AG10803 (cell line): ENCODE data around the gene DYNLT2.

Source experiments
- DNase-seq: peaks from one replicate; pipeline ENCODE4 v3.0.0; 2010; ENCODE audit warnings: low read depth
- H3K4me3 ChIP-seq: 2 replicates; pipeline ENCODE4 v1.5.1; 2011; ENCODE audit warnings: mild to moderate bottlenecking, low read length, control low read depth
- TF ChIP-seq, protein P1 (sequence below): conservative IDR thresholded peaks from 2 replicates; pipeline ENCODE4 v1.5.1; 2011; ENCODE audit warnings: mild to moderate bottlenecking, low read length, control low read depth, inconsistent platforms

Gene DYNLT2

DNA sequence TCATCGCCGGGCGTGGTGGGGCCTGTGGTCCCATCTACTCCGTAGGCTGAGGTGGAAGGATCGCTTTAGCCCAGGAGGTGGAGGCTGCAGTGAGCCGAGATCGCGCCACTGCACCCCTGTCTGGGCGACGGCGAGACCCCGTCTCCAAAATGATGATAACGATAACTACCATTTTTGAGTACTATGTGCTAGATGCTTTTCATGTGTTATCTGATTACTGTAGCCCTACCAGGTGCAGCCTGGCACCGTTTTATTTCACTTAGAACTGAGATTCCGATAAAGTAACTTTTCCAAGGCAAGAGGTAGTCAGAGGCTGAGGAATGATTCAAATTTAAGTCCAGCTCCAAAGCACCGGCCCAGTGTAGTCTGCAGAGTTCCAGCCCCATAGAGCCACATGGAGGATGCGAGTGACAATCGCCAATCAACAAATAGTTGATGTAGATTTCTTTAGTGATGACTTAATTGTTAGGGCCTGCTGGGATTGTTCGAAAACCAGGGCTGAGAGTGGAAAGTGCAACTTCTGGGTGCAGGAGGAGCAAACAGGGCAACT lies 777 bp upstream of the DYNLT2 start:
- TF ChIP-seq, protein P1, sequence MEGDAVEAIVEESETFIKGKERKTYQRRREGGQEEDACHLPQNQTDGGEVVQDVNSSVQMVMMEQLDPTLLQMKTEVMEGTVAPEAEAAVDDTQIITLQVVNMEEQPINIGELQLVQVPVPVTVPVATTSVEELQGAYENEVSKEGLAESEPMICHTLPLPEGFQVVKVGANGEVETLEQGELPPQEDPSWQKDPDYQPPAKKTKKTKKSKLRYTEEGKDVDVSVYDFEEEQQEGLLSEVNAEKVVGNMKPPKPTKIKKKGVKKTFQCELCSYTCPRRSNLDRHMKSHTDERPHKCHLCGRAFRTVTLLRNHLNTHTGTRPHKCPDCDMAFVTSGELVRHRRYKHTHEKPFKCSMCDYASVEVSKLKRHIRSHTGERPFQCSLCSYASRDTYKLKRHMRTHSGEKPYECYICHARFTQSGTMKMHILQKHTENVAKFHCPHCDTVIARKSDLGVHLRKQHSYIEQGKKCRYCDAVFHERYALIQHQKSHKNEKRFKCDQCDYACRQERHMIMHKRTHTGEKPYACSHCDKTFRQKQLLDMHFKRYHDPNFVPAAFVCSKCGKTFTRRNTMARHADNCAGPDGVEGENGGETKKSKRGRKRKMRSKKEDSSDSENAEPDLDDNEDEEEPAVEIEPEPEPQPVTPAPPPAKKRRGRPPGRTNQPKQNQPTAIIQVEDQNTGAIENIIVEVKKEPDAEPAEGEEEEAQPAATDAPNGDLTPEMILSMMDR, result no peak
- peak overlapping the region; percentile 88 for H3K4me3 ChIP-seq
- peak; percentile 4 for DNase-seq

DNA sequence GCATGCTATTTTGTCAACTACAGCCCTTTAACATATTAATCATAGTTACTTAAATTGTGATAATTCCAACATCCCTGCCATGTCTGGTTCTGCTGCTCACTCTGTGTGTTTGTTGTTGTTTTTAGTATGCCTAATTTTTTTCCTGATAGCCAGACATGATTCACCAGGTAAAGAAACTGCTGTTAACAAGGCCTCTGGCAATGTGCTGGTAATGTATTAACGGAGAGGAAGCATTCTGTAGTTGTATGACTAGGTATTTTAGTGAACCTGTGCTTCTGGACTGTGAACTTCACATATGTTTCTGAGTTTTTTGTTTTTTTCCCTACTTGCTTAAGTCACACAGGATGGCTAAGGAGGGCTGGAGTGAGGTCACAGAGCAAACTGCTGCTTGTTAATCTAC lies 4.8 kb downstream of the DYNLT2 start:
- TF ChIP-seq, protein P1, result no peak
- DNase-seq, result no peak

DNA sequence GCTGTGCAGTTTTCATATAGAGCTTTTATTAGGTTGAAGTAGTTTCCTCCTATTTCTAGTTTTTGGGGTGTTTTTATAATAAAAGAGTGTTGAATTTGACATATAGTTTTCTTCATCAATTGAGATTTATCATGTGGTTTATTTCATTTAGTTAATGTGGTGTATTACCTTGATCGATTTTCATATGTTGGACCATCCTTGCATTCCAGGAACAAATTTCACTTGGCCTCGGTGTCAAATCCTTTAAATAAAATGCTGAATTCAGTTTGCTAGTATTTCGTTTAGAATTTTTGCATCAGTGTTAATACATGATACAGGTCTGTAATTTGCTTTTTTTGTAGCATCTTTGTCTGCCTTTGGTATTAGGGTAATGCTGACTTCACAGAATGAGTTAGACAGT lies 6.0 kb downstream of the DYNLT2 start:
- TF ChIP-seq, protein P1, result no peak
- no peak overlapping the region for H3K4me3 ChIP-seq
- no peak for DNase-seq

More for the DNA sequence above, 4.8 kb downstream of the DYNLT2 start:
- no peak overlapping the region for H3K4me3 ChIP-seq

DNA sequence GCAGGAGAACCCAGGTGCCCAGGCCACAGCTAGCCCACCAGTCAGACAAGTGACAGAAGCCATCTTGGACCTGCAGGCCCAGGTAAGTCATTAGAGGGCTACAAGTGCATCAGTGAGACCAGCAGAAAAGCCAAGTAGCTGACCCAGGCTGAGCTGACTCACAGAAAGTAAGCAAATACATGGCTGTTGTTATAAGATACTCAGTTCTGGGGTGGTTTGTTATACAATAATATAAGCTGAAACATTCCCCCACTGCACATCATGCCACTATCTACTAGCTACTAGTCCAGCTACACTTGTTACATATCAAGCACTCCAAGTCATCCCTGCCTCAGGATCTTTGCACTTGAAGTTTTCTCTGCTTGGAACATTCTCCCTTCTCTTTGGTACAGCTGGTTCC lies 10.0 kb downstream of the DYNLT2 start:
- no peak for DNase-seq
- no peak overlapping the region for H3K4me3 ChIP-seq
- TF ChIP-seq, protein P1, result no peak

DNA sequence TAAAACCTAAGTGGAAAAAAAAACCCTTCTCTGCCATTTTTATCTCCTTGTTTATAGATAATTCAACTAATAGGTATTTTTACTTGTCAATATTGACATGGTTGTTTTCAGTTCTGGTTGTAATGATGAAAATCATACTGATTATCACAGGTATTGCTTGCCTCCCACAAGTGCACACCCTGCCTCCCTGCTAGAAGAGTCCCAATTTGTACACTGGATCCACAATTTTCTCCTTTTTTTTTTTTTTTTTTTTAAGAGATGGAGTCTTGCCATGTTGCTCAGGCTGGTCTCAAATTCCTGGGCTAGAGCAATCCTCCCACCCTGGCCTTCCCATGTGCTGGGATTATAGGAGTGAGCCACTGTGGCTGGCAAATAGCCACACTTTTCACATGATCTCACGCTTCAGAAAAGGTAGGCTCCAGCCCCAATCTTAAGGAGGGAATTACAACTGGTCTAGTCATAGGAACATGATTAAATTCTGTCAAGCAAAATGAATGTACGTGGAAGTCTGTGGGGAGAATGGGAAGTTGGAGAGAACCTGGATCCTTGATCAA lies 12.3 kb downstream of the DYNLT2 start:
- TF ChIP-seq, protein P1, result no peak
- H3K4me3 ChIP-seq, result no peak overlapping the region
- no peak for DNase-seq

DNA sequence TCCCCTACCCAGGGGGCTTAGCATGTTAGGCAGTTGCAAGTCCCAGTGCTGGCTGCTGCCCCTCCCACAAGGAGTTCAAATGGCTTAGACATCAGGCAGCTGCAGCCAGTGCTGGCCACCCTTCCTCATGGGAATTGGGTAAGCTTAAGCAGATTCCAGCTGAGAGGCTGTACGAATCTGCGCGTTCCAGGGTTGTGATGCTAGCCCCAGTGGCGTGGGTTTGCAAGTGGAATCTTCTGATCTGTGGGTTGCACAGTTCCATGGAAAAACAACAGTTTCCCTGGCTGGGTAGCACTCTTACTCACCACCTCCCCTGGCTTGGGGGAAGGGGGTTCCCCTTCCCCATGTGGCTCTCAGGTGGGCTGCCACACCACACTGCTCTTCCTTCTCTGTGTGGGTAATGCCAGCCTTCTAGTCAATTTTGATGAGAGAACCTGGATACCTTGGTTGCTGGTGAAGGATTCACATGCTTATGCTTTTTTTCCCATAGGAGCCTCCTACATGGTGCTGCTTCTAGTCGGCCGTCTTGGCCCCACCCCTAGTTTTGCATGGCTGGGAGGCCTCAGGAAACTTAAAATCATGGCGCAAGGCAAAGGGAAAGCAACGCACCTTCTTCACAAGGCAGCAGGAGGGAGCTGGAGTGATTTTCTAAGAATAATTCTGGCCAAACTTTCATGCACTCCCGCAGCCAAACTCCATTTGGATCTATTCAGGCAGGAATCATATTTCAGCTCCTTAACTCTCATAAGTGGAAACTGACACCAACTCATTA lies 13.0 kb downstream of the DYNLT2 start:
- TF ChIP-seq, protein P1, result no peak
- no peak overlapping the region for H3K4me3 ChIP-seq
- peak; percentile 36 for DNase-seq

DNA sequence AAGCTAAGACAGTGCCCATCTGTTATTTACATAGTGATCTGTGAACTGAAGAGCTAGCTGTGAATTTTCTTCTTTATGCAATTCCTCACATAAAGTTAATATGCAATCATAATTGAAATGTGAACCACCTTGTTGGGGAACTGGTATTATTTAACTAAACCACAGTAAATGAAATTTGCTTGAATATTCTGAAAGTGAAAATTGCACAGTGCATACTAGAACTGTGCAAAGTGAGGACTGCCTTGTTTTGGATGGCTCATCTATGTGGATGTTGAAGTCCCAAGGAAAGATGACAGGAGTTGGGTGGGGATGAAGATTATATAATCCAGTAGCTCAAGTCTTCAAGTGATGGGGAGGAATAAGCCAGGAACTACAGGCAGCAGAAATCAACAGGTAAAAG lies 21.4 kb downstream of the DYNLT2 start:
- no peak overlapping the region for H3K4me3 ChIP-seq
- DNase-seq, result no peak
- TF ChIP-seq, protein P1, result no peak
